OCI-LY3 (cell line): Measurements from ENCODE around the gene SEMA6A.

Source experiments
- CTCF ChIP-seq: fragments of 200-600, 300-600 bp; sonication (generic); IDR thresholded peaks from 2 replicates; pipeline ENCODE4 v1.5.1; 2014; ENCODE audit warnings: antibody characterized with exemption, low read length, low read depth
- EZH2phosphoT487 ChIP-seq: fragments of 200-600 bp; shearing (Covaris generic); IDR thresholded peaks from 2 replicates; pipeline ENCODE4 v1.6.1; 2018; ENCODE audit warnings: antibody characterized with exemption, mixed run types, low read depth

GRCh38 chr5:116462500-116462899 is 112.1 kb downstream of the SEMA6A start:
- TF ChIP-seq CTCF (no peak), EZH2phosphoT487 (no peak)
